Measurements from ENCODE around the gene CARS2.

GRCh38 chr13:110716247-110716515 lies 10.3 kb upstream of the CARS2 start:
- TF ChIP-seq EZH2phosphoT487 (IDR thresholded peaks at IDR 0.05; ENCODE audit: unreplicated experiment) (no peak), CTCF (conservative IDR thresholded peaks at IDR 0.05; ENCODE audit: low read depth in 2 of 2) (no peak), JUNB (IDR thresholded peaks at IDR 0.05; ENCODE audit: unreplicated experiment) (no peak), EZH2 (IDR thresholded peaks at IDR 0.05; ENCODE audit: low read depth, unreplicated experiment) (no peak), CREB1 (CRISPR knock-in tag; IDR thresholded peaks at IDR 0.05; ENCODE audit: low read depth) (no peak), POLR2AphosphoS5 (IDR thresholded peaks at IDR 0.05; ENCODE audit: low read depth) (no peak), STAT1 (IDR thresholded peaks at IDR 0.05; ENCODE audit: unreplicated experiment) (no peak)
- TF ChIP-seq, protein P1, sequence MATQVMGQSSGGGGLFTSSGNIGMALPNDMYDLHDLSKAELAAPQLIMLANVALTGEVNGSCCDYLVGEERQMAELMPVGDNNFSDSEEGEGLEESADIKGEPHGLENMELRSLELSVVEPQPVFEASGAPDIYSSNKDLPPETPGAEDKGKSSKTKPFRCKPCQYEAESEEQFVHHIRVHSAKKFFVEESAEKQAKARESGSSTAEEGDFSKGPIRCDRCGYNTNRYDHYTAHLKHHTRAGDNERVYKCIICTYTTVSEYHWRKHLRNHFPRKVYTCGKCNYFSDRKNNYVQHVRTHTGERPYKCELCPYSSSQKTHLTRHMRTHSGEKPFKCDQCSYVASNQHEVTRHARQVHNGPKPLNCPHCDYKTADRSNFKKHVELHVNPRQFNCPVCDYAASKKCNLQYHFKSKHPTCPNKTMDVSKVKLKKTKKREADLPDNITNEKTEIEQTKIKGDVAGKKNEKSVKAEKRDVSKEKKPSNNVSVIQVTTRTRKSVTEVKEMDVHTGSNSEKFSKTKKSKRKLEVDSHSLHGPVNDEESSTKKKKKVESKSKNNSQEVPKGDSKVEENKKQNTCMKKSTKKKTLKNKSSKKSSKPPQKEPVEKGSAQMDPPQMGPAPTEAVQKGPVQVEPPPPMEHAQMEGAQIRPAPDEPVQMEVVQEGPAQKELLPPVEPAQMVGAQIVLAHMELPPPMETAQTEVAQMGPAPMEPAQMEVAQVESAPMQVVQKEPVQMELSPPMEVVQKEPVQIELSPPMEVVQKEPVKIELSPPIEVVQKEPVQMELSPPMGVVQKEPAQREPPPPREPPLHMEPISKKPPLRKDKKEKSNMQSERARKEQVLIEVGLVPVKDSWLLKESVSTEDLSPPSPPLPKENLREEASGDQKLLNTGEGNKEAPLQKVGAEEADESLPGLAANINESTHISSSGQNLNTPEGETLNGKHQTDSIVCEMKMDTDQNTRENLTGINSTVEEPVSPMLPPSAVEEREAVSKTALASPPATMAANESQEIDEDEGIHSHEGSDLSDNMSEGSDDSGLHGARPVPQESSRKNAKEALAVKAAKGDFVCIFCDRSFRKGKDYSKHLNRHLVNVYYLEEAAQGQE (IDR thresholded peaks at IDR 0.05; ENCODE audit: unreplicated experiment) = no peak
- TF ChIP-seq, protein P2, sequence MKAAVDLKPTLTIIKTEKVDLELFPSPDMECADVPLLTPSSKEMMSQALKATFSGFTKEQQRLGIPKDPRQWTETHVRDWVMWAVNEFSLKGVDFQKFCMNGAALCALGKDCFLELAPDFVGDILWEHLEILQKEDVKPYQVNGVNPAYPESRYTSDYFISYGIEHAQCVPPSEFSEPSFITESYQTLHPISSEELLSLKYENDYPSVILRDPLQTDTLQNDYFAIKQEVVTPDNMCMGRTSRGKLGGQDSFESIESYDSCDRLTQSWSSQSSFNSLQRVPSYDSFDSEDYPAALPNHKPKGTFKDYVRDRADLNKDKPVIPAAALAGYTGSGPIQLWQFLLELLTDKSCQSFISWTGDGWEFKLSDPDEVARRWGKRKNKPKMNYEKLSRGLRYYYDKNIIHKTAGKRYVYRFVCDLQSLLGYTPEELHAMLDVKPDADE (IDR thresholded peaks at IDR 0.05) = no peak

Measured in GM23338 (cell line).